ENCODE results near the gene QSOX2.

The QSOX2 gene

DNA sequence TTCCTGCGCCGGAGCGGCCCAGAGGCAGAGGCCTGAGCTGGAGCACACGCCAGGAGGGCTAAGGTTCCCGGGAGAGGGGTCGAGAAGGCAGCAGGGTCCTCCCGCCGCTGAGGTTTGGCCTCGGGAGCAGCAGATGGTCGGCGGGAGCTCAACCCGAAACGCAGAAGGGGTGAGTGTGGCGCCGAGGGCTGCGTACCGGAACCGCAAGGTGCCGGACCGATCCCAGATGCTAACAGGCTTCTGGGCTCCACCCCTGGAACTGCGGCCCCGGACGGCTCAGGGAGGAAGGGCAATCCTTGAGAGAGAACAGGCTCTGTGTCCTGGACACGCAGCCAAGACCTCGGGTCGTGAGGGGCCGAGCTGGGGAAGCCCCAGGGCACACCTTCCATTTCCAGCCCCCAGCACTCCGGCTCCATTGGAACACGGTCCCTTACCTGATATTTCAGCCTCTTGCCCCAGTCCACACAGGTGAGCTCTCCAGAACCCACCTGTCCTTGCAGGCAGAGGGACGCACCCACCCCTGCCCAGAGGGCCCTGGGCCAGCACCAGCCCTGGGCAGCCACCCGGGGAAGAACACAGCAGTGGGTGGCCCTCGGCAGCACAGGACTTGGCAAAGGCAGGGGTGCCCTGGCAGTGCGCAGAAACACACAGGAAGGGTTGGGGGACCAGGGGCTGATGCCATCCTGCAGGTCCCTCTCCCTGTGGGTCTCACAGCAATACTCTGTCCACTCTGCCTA, 42.0 kb downstream of the QSOX2 start:
- DNase-seq (ENCODE audit: low spot score): no peak

DNA sequence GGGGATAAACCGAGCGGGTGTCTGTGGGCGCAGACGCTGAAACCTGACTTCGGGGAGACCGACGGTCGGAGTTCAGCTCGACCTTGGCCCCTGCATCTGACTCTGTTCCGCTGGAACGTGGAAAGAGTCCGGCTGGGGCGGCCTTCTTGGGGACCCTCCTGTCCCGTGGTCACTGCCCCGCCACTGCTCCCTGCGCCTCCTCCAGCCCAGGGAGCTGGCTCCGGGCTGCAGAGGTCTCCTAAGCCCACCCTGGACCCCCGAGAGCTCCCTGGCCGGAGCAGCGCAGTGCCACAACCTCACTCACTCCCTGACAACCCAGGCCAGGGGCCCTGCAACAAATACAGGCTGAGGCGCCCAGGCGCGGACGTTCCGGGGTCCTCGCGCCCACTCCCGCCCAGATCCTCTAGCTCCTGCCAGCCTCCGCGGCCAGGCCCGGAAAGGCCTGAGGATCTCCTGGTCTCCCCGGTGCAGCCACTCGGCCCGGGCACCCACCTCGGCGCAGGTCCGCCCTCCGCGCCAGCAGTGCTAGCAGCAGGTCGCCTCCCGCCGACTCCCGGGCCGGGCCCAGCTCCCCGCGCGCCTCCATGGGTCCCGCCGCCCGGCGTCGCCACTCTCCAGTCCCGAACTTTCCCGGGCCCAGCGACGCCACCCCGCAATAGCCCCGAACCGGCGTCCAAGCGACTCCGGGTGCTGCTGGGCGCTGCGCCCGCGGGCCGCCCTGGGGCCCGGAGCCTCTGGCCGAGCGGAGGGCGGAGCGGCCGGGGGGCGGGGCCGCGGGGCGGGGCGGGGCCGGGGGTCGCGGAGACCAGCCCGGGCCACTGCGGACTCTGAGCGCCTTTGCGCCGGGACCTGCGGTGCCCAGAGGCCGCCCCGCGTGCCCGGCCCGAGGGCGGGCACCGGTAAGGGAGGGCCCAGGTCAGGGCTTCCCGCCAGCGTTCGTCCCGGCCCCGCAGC, 42.9 kb downstream of the QSOX2 start:
- DNase-seq (ENCODE audit: low spot score): no peak

DNA sequence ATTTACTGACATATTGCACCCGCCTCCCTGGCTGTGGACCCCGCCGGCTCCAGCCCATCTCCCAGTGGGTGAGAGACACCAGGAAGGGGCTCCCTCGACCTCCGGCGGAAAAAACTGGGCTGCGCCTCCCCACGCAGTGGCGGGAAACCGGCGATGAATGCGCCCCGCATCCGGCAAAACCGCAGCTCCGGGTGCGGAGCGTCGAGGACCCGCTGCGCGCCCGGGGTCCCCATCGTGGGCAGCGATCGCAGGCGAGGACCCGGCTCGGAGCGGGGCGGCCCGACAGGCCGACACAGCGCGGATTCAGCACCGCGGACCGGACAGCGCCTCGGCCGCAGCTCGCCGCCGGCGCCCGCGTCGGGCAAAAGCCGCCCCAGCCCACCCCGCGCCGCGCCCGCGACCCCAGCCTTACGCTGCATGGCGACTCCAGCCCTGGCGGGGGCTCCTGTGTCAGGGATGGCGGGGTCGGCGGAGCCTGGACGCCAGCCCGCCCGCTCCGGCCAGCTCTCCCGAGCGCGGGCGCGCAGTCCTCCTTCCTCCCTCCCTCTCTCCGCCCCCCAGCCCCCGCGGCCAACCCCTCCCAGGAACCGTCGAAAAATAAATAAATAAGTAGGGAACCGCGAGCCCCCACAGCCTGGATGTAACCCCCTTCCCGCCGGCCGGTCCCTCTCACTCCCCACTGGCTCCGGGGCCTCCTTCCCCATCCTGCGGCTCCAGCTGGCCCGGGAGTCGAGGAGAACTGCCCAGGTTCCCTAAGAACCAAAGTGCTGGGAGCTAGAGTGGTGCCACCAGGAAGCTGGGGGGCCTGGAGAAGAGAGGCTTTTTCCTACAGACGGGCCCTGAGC, 43.8 kb downstream of the QSOX2 start:
- peak; percentile 81 for DNase-seq (ENCODE audit: low spot score)

DNA sequence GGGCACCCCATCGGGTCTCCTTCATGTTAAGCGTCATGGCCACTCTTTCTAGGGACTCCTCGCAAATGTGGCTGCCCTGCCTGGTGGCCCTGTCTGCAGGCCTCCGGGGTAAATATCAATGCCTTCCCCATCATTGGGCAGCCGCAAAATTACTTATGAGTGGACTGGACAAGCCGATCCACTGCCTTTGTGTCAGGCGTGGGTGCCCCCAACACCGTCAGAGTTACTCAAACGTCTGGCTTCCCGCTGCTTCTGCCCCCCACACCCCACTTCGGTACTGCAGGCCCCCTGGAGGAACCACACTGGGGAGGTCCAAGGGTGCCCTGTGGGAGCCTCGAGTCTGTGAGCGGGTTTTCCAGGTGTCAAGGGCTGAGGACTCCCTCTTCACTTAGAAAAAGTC, 44.4 kb downstream of the QSOX2 start:
- DNase-seq (ENCODE audit: low spot score): no peak

DNA sequence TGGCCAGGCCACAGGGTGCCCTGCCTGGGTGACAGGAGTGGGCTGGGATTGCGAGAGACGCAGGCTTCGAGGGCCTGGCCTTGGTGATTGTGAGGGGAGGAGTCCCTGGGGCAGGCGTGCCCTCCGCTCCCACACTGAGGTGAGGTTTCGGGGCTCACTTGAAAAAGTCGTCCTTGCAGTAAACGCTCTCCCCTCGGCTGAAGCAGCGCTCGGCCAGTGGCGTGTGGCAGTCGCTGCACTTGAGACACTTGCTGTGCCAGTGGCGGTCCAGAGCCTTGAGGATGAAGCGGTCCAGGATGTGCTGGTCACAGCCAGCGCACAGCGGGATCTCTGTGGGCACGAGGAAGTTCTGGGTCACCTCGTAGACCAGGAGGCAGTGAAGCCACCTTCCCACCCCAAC, 45.2 kb downstream of the QSOX2 start:
- DNase-seq (ENCODE audit: low spot score): no peak

DNA sequence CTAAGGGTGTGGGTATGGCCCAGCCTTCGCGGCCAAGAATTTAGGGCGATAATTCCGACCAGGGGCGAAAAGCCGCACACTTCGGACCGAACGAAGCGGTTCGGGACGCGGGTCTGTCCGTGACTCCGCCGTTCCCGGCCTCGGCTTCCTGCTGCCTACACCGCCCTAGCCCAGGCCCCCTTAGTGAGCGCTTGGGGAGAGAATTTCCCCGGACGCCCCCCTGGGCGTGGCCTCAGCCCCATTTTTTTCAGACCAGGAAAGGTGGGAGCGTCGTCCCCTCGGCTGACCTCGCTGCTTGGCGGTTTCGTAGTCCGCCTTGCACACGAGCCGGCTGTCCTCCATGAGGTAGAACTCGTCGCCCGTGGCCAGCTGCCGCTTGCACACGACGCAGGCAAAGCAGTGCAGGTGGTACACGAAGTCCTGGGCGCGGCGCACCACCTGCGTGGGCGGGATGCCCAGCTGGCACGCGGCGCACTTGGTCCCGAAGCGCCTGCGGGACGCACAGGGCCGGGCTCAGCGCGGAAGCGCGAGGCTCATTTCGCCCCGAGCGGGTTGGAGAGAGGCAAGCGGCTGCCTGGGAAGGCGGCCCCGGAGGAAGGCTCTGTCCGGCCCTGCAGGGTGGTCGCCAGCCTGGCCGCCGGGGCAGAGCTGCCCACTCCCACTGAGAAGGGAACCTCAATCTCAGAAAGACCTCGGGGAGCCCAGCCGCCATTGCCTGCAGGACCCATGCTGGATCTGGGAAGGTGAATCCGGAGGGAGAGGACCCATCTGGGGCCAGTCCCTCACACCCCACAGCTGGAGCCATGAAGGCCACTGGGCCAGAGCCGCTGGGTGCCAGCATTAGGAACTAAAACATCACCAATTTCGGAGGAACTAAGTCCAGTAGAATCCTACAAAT, 46.0 kb downstream of the QSOX2 start:
- no peak for DNase-seq (ENCODE audit: low spot score)

DNA sequence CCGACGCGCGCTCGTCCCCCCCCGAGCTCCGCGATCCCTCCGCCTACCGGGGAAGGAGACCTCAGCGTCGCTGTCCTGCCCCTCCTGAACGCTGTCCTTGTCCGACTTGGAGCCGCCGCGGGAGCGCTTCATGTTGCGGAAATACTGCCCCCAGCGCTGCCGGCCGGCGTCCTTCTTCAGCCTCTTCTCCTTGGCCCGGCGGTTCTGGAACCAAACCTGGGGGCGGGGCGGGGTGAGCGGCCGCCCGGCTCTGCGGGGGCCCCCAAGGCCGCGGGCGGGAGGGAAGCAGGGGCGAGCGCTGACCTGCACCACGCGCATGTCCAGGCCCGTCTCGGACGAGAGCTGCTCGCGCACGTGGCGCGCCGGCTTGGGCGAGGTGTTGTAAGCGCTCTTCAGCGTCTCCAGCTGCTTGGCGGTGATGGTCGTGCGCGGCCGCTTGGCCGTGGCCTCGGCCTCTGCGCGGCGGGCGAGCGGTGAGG, 47.0 kb downstream of the QSOX2 start:
- no peak for DNase-seq (ENCODE audit: low spot score)

DNA sequence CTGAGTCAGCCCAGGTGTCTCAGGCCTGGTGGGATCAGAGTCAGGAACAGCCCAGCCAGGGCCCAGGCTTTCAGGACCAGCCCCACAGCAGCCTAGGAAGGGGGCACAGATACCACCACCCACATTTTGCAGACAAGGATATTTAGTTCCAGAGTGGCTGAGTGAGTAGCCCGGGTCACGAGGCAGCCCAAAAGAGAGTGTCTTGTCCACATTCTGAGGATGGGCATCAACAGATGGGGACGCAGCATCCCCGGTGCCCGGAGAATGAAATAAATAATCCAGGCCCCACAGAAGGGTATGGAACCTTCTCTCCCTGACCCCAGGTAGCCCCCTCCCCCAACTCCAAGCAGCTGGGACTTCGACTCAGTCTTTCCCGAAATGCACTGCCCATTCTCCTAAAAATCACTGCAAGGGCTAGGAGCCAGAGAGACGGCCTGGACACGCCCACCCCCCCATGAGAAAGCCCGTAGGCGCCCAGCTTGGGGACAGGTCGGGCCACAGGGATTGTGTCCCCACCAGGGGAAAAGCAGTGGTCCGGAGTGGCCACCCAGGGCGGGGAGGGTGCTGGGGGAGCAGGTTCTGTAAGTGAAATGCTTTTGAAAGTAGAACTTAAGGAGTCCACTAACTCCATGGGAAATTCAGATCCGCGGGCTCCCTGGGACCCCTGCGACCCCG, 47.5 kb downstream of the QSOX2 start:
- no peak for DNase-seq (ENCODE audit: low spot score)

DNA sequence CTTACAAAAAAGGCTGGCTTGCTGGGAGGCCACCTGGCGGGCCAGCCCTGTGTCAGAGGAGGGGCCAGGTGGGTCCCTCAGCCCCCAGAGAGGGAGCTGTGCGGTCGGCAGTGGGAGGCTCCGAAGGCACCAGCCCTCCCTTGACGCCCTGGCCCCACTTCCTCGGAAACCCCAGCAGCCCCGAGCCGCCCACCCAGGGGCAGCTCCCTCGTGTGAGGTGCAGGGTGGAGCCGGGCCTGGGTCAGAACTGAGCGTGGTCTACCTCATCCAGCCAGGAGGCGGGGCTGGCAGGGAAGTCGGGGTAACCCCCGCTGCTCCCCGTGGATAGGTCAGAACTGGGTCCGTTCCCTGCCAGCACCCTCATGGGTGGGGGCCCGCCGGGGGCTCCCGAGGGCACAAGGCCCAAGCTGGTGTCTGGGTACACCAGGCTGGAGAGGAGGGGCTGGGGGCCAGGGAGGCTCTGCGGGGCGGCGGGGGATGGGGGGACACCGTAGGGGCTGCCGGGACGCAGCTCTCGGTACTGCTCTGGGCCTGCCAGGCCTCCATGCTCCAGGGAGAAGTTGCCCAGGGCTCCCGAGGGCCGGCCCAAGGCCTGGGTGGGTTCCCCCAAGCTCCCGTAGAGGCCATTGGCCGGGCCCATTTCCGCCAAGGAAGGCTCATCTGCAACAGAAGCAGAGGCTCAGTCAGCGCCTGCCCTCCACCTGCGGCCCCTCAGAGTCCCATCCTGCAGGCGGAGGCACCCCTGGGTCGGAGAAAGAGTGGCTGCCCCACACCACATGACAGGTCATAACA, 48.3 kb downstream of the QSOX2 start:
- DNase-seq (ENCODE audit: low spot score): no peak

DNA sequence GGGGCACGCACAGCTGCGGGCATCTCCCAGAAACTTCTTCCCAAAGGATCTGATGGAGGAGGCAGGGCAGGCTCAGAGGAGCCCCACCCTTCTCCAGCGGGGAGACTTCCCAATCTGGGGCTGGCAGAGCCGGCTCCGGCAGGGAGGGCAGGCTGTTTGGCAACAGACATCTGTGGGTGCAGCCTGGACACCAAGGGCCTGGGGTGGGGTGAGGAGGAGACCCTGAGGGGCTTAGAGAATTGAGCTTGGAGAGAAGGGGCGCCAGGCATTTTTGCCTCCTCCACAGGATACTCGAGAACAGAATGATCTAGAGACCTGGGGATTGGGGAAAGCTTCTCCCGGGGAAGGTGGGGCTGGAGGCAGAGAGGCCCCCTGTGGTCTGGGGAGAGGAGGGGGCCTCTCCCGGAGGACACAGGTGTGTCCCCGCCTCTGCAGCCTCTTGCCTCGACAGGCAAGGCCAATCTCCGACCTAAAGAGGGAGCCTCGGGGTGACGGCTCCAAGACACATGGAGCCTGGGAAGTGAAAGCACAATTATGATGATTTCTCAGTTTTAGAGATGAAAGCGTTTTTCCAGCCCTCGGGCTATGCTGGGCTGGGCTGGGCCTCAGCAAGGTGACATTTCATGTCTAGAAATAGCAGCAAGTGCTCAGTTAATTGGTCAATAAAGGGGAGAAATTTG, 49.1 kb downstream of the QSOX2 start:
- DNase-seq (ENCODE audit: low spot score): no peak

DNA sequence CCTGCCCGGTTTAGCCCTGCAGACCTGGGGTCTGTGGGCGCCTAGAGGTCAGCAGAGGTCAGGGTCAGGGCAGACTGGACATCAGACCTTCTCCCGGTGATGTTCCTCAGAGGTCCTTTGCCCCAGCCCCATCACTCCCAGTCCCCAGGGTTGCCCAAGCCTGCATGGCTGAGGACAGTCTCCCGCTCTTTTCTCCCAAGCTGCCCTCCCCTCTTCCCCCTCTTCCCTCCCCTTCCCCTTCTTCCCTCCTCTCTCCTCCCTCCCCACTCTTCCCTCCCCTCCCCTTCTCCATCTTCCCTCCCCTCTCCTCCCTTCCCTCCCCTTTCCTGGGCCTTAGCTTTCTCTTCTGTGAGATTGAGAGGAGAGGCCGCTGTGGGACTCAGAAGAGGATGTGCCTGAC, 51.1 kb downstream of the QSOX2 start:
- DNase-seq (ENCODE audit: low spot score): no peak

DNA sequence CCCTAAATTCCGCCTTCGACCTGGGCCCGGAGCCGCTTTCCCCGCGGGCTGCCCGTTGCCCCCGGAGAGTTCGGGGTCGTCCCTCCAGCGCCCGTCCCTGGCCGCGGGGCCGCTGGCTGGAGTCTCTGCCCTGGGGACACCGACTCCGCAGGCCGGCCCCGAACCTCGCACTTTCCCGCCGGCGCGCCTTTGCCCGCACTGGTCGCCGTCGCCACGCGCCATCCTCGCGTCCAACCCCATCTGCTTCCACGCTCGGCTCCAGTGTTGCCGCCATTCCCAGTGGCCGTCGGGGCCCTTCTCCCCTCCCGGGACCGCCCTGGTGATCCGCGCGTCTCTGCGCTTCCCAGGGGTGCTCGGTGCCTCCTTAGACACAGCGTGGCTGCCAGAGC, 51.7 kb downstream of the QSOX2 start:
- no peak for DNase-seq (ENCODE audit: low spot score)

DNA sequence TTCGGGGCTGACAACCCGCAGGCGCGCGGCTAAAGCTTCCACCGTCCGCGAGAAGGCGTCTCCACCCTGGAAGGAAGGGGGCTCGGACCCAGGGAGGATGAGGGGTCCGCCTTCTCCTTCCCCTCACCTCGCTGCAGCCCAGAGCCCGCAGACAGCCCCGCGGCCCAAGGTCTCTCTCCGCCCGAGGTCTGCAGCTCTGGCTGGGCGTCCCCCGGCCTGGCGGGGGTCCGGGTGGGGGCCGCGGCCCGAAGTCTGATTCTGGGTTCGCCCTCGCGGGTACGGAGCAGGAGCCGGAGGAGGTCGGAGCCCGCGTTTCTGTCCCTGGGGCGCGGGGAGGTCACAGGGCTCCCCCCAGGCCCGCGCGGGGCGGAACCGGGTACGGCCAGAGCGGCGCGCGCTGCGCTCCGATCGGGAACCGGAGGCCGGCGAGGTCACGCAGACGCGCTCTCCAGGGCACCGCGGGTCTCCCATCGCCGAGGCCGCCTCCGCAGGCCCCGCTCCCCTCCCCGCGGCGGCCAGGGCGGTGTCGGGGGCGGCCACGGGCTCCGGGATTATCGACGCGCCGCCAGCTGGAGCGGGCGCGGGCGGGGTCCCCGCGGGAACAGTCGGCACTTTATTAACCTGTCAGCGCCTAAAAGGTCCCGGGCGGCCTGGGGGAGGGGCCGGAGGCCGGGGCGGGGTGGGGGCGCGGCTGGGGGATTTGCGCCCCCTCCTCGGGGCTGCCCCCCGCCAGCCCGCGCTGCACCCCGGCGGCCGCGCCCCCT, 52.3 kb downstream of the QSOX2 start:
- DNase-seq (ENCODE audit: low spot score): no peak

DNA sequence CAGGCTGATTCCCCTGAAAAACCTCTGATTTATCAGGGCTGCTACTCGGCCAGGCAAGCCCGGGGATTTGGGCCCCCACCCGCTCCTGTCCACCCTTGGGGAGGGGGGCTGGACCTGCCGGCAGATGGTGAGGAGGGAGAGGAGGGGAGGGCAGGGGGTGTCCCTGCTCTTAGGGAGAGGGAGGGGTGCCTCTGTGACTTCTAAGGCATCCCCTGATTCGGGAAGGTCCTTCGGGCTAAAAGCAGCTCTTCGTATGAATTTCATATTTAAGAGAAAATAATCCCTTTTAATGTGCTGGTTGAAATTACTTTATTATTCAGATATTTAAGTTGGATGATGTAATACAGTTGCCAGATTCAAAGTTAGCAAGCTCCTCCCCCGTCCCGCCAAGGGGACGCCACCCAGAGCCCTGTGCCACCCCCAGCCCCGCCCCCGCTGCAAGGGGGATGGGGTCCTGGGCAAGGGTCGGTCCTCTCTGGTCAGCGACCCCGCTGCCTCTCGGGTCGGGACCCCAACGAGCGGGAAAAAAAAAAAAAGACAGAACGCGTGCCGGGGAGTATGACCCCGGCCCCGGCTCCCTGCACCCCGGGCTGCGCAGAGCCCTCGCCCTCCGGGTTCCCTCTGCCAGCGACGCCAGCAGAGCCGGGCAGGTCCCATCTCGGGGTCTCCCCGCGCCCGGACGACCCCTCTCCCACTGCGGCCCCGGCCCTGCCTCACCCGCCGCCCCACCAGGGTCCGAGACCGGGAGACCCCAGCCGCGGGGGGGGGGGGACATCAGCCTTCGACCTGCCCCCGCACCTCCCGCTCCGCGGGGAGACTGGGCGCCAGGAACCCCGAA, 53.1 kb downstream of the QSOX2 start:
- DNase-seq (ENCODE audit: low spot score): no peak

DNA sequence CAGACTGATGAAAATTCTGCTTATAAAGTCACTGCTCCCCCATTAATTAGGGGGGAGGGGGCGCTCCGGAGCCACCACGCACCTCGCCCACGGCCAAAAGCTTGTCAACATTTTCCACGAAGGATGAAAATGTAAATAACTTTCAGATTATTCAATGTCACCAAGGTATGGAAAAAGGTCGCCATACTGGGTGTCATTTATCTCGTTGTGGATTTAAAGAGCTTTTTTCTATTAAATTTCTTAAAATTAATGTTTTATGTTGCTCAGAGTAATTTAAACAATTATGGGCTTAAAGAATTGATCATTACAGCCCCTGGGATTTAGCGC, 53.7 kb downstream of the QSOX2 start:
- no peak for DNase-seq (ENCODE audit: low spot score)

DNA sequence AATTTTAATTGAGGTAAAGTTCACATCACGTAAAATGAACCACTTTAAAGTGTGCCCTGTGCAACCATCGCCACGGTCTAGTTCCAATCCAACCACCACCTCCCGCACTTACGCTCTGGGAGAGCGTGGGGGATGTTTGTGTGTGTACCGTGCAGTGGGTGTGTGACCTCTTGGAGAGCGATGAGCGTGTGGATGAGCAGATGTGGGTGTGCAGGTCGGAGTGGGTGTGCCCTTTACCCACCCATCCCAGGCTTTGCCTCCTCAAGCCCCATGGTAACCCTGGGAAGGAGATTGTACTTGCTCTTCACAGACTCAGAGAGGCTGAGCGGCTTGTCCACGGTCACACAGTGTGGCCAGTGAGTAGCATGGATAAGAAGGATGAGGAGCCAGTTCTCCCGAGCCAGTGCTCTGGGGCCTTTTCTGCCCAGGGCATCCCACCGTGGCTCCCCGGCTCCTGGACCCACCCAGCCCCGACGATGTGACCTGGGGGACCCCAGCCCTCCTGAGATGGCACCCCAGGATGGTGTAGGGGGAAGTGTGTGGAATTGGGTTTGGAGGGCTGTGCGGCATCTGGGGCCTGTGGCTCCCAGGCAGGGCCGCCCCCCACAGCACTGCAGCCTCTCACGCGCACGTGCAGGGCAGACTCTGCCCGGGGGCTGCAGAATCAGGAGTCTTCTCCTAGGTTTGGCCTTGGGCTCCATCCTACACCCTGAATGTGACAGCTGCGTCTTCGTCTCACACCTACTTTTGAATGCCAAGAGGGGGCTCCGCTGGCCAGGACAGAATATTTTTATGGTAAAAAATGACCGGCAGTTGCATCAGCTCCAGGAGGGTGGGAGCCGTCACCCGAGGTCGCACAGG, 54.3 kb downstream of the QSOX2 start:
- DNase-seq (ENCODE audit: low spot score): no peak

DNA sequence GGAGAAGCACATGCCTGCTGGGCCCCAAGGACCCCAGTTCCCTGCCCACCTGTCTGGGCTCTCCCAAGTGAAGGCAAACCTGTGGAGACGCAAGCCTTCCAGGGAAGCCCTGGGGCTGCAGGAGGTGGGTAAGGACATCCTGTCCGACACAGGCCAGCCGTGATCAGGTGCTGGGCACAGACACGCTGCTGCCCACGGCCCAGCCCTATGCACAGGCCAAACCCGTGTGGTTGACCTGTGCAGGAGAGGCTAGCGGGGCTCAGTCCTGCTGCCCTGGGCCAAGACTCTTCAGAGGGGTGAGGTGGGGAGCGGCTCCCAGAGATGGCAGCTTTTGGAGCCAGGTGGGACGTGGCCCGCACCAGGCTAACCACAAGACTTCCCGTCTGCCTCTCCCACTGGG, 55.0 kb downstream of the QSOX2 start:
- no peak for DNase-seq (ENCODE audit: low spot score)

Measured in AG08396 (cell line).